ENCODE results near the gene CPVL. TPM values are rescaled to one million over a fixed set of nuclear protein-coding genes. Genes with fewer than 3 reads are reported as not detected.

CPVL gene
- total RNA-seq, 1 donor = 0.36 TPM

DNA sequence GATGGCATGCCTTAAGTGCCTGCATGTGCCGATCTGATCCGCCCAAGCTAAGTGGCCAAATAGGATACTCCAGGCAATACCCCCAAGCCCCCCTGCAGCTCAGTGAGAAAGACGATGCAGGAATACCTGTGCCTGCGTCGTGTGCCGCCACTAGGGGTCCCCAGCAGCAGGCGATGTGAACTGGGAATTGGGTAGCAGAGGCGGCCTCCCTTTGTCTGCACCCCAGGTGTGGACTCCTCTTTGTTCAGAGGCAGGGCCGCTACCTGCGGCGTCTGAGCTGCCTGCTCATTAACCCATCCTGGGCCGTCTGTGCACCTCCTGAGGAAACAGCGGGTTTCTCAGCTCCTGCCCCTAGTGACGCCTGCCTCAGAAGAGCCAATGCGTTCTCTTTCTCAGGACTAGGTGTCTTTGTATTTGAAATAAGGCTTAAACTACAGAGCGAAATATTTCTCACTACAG, 43.4 kb upstream of the CPVL start:
- Histone ChIP-seq H4K20me1 (ENCODE audit: insufficient read depth, low read length) (no peaks in the 10 kb centered on the region), H3K4me1 (ENCODE audit: insufficient read depth, low read length) (no peaks in the 10 kb centered on the region), H3K79me2 (ENCODE audit: insufficient read depth, low read length) (no peaks in the 10 kb centered on the region), H3K27ac (ENCODE audit: low read depth, low read length) (no peak overlapping the region), H3K27me3 (ENCODE audit: insufficient read depth, low read length) (peaks cover 43% of the 10 kb centered on the region), H2AFZ (ENCODE audit: low read length) (no peak overlapping the region), H3K4me2 (ENCODE audit: insufficient read depth, low read length) (no peak overlapping the region), H3K9me3 (ENCODE audit: low read depth, low read length) (no peaks in the 10 kb centered on the region), H3K4me3 (ENCODE audit: insufficient read depth, low read length) (no peak overlapping the region), H3K36me3 (ENCODE audit: insufficient read depth, low read length) (no peaks in the 10 kb centered on the region)
- DNase-seq (ENCODE audit: insufficient read length, low spot score, missing footprints) = peak; percentile 73
- TF ChIP-seq, protein P1, sequence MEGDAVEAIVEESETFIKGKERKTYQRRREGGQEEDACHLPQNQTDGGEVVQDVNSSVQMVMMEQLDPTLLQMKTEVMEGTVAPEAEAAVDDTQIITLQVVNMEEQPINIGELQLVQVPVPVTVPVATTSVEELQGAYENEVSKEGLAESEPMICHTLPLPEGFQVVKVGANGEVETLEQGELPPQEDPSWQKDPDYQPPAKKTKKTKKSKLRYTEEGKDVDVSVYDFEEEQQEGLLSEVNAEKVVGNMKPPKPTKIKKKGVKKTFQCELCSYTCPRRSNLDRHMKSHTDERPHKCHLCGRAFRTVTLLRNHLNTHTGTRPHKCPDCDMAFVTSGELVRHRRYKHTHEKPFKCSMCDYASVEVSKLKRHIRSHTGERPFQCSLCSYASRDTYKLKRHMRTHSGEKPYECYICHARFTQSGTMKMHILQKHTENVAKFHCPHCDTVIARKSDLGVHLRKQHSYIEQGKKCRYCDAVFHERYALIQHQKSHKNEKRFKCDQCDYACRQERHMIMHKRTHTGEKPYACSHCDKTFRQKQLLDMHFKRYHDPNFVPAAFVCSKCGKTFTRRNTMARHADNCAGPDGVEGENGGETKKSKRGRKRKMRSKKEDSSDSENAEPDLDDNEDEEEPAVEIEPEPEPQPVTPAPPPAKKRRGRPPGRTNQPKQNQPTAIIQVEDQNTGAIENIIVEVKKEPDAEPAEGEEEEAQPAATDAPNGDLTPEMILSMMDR (IDR thresholded peaks at IDR 0.05; ENCODE audit: extremely low read depth, low read depth, low read length) = peak; percentile 68

DNA sequence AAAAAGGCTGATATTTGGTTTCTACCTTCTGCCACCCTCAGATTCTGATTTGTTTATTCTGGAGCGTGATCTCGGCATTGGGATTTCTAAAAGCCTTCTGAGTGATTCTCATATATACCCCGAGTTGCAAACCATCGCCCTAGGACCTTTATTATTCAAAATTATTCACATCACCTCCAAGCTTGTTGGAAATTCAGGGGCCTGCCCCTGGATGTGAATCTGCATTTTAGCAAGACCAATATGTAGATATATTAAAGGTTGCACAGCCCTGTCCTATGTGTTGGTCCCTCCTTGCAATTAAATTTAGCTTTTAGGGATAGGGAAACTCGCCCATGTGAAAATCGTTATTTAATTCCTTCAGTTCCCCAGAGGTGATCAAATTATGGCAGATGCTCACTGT, 39.3 kb upstream of the CPVL start:
- peaks cover 7% of the 10 kb centered on the region for H3K27me3 ChIP-seq (ENCODE audit: insufficient read depth, low read length)
- no peak overlapping the region for H2AFZ ChIP-seq (ENCODE audit: low read length)
- H3K79me2 ChIP-seq (ENCODE audit: insufficient read depth, low read length) = no peaks in the 10 kb centered on the region
- no peak overlapping the region for H3K4me2 ChIP-seq (ENCODE audit: insufficient read depth, low read length)
- no peak for DNase-seq (ENCODE audit: insufficient read length, low spot score, missing footprints)
- H3K36me3 ChIP-seq (ENCODE audit: insufficient read depth, low read length) = no peaks in the 10 kb centered on the region
- no peak overlapping the region for H3K27ac ChIP-seq (ENCODE audit: low read depth, low read length)
- no peaks in the 10 kb centered on the region for H4K20me1 ChIP-seq (ENCODE audit: insufficient read depth, low read length)
- H3K4me3 ChIP-seq (ENCODE audit: insufficient read depth, low read length) = no peak overlapping the region
- no peaks in the 10 kb centered on the region for H3K4me1 ChIP-seq (ENCODE audit: insufficient read depth, low read length)
- no peaks in the 10 kb centered on the region for H3K9me3 ChIP-seq (ENCODE audit: low read depth, low read length)
- TF ChIP-seq, protein P1 (IDR thresholded peaks at IDR 0.05; ENCODE audit: extremely low read depth, low read depth, low read length) = no peak

DNA sequence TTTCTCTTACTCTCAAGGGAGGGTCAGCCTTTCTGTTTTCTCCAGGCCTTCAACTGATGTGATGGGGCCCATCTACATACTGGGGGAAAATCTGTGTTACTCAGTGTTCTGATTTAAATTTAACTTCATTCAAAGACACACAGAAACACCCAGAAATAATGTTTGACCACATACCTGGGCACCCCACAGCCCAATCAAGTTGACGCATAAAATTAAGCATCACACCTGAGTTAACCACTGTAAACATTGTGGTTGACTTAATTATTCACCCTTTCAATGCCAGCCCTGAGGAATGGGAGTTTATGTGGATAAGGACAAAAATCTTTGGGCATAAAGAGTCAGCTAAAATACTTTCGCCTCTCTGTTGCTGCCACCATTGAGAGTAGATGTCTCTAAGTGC, 38.3 kb upstream of the CPVL start:
- Histone ChIP-seq H3K27ac (ENCODE audit: low read depth, low read length) (no peak overlapping the region), H3K79me2 (ENCODE audit: insufficient read depth, low read length) (no peaks in the 10 kb centered on the region), H3K9me3 (ENCODE audit: low read depth, low read length) (no peaks in the 10 kb centered on the region), H3K4me3 (ENCODE audit: insufficient read depth, low read length) (no peak overlapping the region), H2AFZ (ENCODE audit: low read length) (no peak overlapping the region), H3K36me3 (ENCODE audit: insufficient read depth, low read length) (no peaks in the 10 kb centered on the region), H3K27me3 (ENCODE audit: insufficient read depth, low read length) (no peaks in the 10 kb centered on the region), H3K4me1 (ENCODE audit: insufficient read depth, low read length) (no peaks in the 10 kb centered on the region), H3K4me2 (ENCODE audit: insufficient read depth, low read length) (no peak overlapping the region), H4K20me1 (ENCODE audit: insufficient read depth, low read length) (no peaks in the 10 kb centered on the region)
- TF ChIP-seq, protein P1 (IDR thresholded peaks at IDR 0.05; ENCODE audit: extremely low read depth, low read depth, low read length) = no peak
- DNase-seq (ENCODE audit: insufficient read length, low spot score, missing footprints) = no peak

DNA sequence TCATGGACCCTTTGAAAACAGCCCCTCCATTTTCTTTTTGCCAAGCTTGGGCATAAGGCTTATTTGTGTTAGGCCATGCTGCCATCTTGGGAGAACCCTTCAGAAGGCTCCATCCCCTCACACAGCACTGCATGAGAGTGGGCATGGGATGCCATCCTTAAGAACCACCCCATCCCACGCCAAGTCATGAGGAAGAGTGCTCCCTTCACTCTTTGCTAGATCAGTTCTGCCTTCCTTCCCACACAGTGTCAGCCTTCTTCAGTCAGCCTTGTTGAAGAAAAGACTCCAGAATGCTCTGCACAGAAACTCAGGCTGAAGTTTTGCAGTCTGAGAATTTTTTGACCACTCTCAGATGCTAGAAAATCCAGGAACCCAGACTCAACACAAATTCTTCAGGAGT, 32.8 kb upstream of the CPVL start:
- Histone ChIP-seq H3K27ac (ENCODE audit: low read depth, low read length) (no peak overlapping the region), H3K9me3 (ENCODE audit: low read depth, low read length) (no peaks in the 10 kb centered on the region), H3K36me3 (ENCODE audit: insufficient read depth, low read length) (no peaks in the 10 kb centered on the region), H3K27me3 (ENCODE audit: insufficient read depth, low read length) (no peaks in the 10 kb centered on the region), H3K79me2 (ENCODE audit: insufficient read depth, low read length) (no peaks in the 10 kb centered on the region), H3K4me3 (ENCODE audit: insufficient read depth, low read length) (no peak overlapping the region), H3K4me2 (ENCODE audit: insufficient read depth, low read length) (no peak overlapping the region), H4K20me1 (ENCODE audit: insufficient read depth, low read length) (no peaks in the 10 kb centered on the region), H3K4me1 (ENCODE audit: insufficient read depth, low read length) (no peaks in the 10 kb centered on the region), H2AFZ (ENCODE audit: low read length) (no peak overlapping the region)
- DNase-seq (ENCODE audit: insufficient read length, low spot score, missing footprints) = no peak
- TF ChIP-seq, protein P1 (IDR thresholded peaks at IDR 0.05; ENCODE audit: extremely low read depth, low read depth, low read length) = no peak

Measured in osteoblast (primary cell).